HPDE6-E6E7 (cell line): Measurements from ENCODE around the gene GOSR2.
A peak's percentile ranks its signal among the peaks of the same experiment; 100 is the strongest.
"Not testable (repeated sequence)": the region's sequence is repeated elsewhere in the genome, so short reads cannot be mapped to it uniquely, and the experiment has no call there.

Experiments
- DNase-seq: peaks from one replicate; pipeline ENCODE4 v3.0.0; 2011; ENCODE audit warnings: missing footprints; ENCODE audit errors: extremely low spot score

GOSR2 gene

DNA sequence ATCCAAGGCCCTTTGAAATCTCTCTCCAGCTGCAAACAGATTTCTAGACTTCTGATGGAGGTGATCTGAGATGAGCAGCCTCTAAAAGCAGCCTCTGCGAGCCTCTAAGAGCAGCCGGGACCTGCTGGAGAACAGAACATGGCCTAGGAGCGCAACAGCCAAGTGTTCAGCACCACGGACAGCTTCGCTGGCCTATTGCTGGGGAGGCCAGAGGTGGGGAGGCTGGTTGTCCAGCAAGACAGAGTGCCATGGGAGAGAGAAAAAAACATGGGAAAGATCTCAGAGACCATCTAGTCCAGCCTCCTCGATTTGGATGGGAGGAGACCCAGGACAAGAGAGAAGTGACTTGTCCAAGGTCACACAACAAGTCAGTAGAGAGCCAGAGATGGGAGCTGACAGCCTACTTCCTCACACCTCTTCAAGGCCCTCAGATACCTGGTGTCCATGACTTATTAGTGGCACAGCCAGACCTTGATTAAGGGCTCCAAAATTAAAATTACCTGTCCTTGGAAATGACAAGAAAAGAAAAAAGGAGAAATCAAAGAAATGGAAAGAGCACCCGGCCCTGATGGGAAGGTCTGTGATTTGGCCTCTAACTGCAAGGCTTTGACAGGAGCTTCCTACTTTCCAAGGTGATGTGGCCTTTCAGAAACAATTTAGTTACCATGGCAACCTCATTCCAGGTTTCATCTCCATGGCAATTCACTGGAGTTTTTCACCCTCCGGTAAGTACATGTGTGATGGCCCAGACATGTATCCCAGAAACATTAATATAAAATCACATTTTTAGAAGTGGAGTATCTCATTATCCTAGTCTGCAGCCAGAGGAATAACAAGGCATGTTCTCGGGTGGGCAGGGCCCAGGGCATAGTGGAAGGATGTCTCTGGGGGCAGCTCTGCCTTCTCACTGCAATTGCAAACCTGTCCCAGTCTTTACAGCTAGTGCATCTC is 41.6 kb downstream of the GOSR2 start:
- no peak for DNase-seq

DNA sequence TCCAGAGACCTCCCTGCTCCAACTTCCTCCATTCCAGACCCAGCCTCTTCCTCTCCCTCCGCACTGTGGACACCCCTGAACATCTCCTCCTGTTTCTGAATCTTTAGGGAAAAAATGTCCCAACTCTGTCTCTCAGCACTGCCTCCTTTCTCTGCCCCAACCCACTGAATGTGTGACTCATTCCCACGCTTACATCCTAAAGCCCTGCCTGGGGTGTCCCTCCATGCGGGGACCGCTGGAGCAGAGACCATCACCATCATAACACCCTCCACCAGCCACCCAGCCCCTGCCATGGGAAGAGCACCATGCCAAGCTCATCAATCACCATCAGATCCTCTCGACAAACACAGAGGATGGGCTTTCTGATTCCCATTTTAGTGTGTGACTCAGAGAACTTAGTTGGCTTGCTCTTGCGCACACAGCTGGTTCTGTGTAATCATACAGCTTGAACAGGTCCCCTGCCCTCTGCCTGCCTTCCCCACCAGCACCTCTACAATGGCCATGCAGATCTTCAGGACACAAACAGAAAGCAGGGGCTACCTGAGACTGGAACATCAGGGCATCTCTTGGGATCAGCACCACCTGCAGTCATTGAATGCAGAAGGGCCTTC is 45.4 kb downstream of the GOSR2 start:
- no peak for DNase-seq

DNA sequence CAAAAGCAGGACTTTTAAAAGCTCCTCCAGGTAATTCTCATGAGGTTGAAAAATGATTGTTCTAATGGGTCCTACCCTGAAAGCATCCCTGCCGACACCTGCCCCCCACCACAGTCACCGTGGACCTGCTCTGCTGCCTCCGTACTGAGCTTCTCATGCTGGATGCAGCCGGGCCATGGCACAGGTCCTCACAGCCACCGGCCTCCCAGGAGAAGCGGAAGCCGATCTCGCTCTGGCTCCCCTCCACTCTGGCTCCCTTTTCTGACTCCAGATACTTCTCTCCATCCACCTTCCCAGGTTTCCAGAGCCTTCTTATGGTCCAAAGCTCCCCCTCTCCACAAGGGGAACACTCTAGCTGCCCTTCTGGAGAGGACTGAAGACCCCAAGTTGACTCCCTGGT is 45.9 kb downstream of the GOSR2 start:
- DNase-seq, result no peak

DNA sequence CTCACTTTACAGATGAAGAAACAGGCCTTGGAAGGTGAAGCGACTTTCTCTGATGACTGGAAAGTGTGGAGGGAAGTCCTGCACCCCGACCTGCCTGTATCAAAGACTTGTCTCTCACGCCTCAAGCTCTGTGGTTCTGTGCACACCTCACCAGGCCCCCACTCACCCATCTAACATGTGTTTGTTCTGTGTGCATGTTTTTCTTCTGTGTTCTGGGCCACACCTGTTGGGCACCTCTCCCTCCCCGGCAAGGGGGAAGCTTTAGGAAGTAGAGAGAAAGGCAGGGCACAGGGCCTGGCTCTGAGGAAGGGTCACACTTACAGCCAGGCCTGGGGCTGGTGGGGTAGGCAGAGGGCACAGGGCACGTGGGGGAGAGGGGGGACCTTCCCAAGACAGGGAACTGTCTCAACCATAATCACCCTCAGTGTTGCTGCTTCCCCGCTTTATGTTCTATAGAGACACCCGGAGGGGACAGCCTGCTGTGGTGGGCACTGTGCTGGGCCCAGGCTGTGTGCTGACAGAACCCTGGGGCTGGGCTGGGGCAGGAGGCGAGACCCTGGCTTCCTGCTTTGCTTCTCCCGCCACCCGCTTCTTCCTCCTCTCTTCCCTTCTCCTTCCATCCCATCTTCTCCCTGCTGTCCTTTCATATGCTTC is 48.8 kb downstream of the GOSR2 start:
- no peak for DNase-seq

DNA sequence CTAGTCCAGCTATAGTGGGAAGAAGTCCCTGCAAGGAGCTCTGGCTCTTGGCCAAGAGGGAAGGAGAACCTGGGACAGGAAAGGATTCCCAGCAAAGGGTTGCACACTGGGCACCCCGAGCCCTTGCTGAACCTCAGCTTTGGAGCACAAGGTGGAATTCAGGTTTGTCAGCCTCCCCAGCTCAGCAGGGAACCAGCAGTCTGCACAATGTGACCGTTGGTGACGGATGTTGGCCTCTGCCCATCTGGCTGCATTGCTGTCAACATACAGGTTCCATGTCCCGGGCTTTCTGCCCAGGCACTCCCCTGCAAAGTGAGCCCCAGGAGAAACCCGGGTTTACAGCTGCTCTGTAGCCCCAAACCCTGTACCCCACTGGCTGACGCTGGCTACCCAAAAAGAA is 49.4 kb downstream of the GOSR2 start:
- no peak for DNase-seq

DNA sequence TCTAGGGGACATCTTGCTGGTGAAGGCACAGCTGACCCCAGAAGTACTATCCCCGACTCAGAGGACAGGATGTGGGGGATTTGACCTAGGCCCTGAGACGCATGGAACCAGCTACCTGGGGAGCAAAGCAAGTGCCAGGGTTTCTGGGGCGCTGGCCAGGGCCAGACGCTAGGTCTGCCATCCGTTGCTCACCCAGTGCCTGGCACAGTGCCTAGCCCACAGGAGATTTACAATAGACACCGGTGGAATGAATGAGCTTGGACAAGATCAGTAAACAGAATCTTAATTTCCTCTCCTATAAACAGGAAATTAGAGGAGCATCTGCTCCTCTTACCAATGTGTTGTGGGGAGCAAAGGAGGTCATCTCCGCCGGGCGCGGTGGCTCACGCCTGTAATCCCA is 51.1 kb downstream of the GOSR2 start:
- DNase-seq, result no peak

DNA sequence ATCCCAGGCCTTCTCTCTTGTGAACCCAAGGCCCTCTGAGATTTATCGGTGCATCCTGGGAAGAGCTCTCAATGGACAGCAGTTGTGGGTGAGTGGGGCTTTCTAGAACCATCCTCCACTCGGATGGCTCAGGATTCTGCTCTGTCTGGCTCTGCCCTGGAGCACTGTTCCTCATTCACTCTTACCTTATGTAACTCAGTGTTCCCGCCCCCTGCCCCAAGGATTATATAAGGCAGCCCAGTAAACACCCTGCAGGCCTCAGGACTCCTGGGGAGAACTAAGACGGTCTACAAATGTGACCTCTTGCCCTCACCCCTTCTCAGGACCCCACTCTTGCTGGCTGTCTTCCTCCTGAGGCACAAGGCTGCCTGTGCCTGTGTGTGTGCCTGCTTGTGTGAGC is 52.3 kb downstream of the GOSR2 start:
- DNase-seq, result no peak

DNA sequence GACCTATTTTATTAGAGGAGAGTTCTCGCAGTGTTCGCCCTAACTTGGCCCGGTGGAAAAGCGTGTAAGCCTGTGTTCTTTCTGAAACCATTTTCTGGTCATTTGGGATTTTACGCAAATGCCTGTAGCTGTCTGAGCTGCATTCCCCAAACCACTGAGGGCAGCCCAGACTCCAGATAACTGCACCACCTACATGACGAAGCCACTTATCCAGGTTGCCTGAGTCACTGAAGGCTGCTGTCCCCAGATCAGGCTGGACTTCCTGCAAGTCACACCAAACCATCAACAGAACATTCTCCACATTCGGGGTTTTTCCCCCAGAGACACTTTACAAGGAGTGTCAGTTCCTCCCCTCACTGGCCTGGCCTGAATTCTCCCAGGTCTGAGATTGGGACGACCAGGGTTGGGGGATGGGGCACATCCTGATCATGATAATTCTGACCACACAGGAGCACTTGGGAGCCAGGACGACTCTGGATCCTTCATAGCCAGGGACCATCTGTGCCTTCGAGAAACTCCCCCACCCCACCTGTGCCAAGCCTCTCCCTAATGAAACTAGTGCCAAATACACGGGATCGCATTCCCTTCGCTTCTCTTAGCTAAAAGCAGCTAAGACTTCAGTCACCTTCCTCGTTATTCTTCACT is 53.8 kb downstream of the GOSR2 start:
- no peak for DNase-seq

DNA sequence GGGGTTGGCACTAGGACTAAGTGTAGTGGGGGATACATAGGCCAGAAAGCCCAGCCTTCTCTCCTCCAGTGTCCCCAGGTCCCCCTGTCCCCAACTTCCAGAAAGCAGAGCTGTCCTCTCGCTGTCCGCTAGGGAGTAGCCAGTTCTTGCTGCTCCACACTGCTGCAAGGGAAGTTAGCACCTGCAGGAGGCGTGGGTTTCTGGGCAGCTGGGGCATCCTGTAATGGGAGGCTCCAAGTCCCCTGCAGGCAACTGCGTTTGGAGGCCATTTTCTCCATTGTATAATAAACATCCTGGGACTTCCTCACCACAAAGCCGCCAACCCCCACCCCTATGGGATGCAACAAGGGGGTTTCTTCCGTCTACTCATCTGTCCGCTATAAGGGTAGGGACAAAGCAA is 54.4 kb downstream of the GOSR2 start:
- peak; percentile 47 for DNase-seq

DNA sequence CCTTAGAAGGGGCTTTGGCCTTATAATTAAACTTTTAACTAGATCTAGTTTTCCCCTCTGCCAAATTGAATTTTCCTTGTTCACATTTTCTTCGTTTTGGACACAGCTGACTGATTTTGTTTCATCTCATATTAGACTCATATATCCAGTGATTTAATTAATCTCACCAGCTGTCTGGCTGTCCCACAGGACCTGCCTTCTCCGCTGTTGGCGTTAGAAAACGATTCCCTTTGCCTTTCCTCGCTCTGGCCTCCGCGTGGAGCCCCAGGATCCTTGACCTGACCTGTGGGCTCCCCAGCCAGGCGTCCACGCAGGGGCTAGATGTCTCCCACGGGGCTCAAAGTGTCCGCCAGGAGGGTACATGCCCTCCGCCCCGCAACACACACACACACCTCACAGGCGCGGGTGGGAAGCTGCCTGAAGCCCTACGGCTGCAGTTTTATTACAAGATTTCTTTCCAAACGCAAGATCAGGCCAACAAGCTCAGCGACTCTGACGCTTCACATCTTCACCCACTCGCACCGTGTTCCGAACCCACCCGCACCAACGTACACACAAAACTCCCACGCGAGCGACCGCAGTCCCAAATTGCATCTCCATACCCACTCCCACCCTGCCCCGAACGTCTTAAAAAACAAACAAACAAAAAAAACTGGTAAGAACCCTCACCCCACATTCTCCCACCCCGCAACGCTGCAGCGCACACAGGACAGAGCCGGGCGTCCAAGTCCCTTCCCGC is 55.0 kb downstream of the GOSR2 start:
- no peak for DNase-seq

DNA sequence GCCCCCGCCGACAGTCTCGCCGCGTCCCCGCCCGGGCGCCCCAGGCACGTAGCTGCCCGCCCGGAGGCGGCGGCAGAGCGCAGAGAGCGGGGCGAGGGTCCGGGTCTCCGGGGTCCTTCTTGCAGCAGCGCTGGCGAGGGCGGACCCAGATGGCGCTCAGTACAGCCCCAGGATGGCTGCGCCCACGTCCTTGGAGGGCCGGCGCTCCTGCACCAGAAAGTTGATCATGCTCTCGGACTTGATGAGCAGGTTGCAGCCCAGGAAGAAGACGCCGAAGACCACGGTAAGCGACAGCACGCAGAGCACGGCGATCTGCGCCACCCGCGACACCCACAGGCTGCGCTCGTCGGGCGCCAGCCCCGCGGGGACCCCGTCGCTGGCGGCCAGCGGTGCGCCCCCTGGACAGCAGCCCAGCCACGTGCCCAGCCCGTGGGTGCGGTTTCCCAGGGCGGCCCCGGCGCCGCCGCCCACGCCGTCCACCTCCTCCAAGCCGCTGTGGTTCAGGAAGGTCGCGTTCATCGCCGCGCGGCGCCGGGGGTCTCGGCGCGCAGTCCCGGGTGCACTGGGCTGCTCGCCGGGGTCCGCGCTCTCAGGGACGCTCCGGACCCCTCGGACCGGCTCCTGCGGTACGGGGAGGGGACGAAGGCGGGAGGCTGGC is 55.7 kb downstream of the GOSR2 start:
- no peak for DNase-seq

DNA sequence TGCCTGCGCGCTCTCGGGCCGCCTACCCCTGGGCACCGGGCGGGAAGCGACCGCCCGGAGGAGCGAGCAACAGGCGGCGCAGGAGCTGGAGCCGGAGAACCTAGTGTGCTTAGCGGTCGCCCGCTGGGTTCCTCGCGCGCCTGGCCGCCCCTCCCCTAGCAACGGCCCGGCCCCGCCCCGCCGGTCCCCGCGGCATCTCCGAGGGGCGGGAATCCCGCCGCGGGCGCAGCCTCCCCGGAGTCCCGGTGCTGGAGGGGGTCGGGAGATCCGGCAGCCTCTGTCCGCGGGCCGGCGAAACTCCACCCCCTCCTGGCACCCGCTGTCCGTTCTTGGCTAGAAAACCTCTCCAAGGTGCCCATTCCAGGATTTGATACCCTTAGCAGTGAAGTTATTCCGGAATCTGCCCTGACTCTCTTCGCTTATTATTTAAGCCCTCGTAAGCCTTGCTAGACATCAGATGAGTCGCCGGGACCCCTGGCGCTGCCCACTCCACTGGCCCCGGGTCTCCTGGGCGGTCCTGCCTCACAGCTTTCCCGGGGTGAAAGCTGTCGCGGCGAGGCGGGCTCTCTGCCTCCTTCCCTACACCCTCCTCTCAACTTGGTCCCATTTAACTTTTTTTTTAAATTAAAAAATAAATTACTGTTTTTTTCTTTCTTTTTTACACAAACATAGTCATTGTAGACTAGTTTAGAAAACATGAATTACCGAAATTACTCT is 56.3 kb downstream of the GOSR2 start, which contains the start of gene RPRML:
RPRML (minus strand) TSS at position 107 of the 717 bp plus-strand sequence. CDS start 246 bp downstream, outside the sequence.
- DNase-seq, result no peak

DNA sequence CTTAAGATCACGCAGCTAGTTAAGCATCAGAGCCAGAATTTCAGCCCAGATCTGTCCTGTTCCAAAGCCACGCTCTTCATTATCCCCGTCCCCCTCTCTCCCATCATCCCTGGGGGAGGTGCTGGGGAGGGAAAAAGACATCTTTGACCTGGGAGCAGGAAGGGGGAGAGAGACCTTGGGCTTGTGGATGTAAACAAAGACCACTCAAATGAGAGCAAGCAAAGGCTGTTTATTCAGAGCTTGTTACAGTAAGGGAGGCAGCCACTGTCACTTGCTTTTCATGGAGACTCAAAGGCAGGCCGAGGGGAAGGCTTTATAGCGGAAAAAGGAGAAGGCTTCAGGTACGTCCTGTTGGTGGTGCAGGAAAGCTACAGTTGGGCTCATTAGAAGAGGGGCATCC is 59.6 kb downstream of the GOSR2 start:
- no peak for DNase-seq

DNA sequence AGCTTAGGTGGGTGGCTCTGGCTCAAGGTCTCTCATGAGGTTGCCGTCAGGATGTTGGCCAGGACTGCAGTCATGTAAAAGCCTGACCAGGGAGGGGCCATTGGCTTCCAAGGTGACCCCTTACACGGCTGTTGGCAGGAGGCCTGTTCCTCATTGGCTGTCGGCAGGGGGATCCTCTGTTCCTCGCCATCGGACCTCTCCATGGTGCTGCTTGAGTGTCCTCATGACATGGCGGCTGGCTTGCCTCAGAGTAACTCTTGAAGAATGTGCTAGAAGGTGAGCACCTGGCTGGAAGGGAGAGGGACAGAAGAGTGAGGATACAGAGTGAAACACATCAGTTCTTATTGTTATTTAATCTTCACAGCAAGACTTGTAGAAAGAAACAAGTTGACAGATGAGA is 60.8 kb downstream of the GOSR2 start:
- no peak for DNase-seq

DNA sequence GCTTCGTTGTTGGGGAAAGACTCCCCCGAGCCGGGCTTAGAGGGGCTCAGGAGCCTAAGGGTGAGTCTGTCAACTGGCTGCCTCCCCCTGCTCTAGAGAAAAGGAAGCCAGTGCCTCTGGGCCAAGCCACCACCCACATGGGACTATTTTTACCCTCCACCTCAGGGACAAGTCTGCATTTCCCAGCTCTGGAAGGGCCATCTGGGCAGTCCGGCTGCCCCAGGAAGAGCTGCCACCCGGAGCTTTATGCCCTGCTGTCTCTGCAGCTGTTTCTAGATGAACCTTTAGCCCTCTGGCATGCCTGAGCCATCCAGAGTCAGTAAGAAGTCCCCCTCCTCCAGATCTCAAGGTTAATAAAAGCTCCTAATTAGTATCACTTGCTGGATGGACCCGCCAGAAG is 61.4 kb downstream of the GOSR2 start:
- DNase-seq, result no peak

DNA sequence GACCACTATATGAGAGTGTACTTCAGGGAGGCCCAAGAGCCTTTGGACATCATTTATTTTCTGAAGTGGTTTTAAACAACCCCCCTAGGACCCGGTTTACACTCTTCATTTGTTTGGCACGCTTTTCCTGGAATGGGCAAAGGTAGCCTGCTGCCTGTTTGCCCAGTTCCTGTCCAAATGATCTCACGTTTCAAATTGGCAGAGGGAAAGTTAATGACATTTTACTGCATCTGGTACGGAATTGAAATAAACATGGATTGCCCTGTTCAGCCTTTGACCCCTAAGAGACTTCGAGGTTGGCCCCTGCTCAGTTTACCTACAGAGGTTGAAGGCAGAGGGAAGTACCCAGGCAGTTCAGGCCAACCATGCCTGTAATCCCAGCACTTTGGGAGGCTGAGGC is 61.9 kb downstream of the GOSR2 start:
- DNase-seq, result no peak

DNA sequence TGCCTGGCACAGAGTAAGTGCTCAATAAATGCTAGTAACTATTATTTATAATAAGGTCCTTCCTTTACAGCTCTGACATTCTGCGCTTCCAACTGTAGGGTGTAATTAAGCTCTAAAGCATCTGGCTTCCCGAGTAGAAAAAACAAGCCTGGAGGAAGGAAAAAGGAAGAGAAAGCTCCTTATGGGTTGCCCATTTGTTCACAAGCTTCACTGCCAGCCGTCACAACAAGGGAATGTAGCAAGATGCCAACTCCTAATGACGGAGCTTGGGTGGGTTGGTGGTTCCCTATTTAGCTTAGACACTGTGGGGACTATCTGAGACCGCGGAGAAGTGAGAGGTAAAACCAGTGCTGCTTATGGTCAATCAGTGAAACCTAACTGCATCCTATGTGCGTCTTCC is 63.4 kb downstream of the GOSR2 start:
- no peak for DNase-seq

DNA sequence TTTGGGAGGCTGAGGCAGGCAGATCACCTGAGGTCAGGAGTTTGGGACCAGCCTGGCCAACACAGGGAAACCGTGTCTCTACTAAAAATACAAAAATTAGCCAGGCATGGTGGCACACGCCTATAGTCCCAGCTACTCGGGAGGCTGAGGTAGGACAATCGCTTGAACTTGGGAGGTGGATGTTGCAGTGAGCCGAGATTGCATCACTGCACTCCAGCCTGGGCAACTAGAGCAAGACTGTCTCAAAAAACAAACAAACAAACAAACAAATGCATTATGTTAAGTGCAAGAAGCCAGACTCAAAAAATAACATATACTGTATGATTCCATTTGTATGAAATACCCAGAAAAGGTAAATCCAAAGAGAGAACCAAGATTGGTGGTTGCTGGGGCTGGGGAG is 65.0 kb downstream of the GOSR2 start:
- DNase-seq, result not testable (repeated sequence)

DNA sequence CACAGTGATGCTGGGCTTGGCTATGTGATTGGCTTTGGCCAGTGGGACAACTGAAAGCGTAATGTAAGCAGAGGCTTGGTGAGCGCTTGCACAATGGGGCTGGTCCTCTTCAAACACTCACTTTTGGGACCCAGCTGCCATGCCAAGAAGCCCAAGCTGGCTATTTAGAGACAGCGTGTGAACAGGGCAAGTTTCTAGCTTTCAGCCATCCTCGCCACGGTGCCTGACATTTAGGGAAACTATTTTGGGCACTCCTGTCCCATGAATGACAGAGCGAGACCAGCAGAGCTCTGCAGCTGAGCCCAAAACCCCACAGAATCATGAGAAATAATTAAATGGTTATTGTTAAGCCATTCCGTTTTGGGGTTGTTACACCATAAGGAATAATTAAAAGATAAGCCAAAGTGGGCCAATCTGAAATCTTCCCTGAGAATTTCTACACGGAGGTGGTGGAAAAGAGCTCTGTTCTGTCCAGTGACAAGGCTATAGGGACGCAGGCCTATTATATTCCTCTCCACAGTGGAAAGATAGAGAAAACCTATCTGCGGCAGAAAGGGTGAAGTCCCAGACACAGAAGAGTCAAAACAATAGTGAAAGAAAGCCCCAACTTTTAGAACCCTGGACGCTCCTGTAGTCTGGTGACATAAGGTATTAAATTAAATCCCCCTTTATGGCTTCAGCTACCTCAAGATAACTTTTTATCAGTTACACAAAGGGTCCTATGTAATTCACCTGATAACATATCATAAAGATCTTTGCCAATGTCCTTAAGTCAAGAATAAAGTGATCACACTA is 66.9 kb downstream of the GOSR2 start:
- DNase-seq, result no peak
